Raji (cell line): ENCODE data around the gene MGA.

Source experiments
- POLR2A ChIP-seq: IDR thresholded peaks from 2 replicates; pipeline ENCODE4 v1.6.1; 2011; ENCODE audit warnings: low read depth, low read length, control low read depth; ENCODE audit not compliant: insufficient read depth

MGA gene

GRCh38 chr15:41732483-41732882 is 72.3 kb downstream of the MGA start:
- TF ChIP-seq POLR2A, result no peak

DNA sequence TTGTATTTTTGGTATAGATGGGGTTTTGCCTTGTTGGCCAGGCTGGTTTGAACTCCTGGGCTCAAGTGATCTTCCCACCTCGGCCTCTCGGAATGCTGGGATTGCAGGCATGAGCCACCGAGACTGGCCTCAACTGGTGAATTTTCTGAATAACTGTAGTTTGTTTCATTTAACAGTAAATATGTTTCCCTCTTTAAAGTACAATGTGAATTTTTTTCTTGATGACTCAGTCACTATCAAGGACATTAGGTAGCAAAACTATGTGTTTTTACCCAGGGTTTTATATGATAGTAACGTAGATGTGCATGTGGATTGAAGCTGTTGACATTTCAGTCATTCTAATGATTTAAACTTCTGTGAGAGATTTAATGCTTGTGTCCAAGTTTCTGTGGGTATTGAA is 73.9 kb downstream of the MGA start:
- no peak for TF ChIP-seq POLR2A

DNA sequence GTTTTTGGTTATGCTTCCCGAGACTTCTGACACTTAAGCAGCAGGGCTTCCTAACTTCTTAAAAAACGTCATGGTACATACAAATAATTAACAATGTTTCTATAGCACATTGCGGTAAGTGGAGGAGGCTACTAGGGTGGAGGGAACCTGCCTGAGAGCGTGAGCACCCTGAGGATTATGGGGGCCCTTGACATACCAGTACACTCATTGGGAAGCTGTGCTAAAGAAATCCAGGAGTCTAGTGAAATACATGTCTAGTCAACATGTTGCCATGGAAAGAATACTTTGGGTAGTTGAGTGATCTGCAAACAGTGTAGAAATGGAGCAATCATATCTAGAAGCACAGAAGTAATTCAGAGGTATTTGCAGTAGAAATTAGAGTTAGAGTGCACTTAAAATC is 74.8 kb downstream of the MGA start:
- TF ChIP-seq POLR2A, result no peak

DNA sequence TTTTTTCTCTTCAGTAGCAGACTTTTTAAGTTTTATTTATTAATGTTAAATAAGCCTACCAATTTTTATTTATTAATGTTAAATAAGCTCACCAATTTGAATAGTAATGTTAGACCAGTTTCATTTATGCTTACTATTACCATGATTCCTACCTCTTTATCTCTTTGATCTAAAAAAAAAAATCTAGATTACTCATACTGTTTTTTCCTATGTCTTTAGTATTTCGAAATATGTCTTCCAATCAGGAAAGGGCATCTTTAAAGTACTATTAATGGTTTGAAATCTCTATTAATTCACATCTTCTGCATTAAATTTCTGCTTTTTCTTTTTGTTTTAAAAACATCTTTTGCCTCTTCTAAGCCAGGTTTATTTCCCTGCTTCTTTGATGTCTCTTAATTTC is 86.6 kb downstream of the MGA start:
- no peak for TF ChIP-seq POLR2A

DNA sequence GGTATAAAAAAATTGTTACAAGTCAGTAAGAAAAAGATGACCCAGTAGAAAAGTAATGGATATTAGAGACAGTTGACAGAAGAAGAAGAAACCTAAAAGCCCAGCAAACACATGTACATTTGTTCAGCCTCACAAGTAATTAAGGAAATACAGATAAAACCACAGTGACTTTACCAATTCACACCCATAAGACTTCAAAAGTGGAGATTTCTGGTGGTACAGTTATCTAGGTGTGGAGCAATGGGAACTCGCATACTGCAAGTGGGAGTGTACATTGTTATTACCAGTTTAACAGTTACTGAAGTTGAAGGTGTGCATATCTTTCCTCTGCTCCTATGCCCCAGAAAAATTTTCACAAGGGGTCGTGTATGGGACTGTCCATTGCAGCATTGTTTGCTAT is 96.0 kb downstream of the MGA start:
- no peak for TF ChIP-seq POLR2A

GRCh38 chr15:41772720-41773331 is 112.6 kb downstream of the MGA start:
- TF ChIP-seq POLR2A, result no peak

DNA sequence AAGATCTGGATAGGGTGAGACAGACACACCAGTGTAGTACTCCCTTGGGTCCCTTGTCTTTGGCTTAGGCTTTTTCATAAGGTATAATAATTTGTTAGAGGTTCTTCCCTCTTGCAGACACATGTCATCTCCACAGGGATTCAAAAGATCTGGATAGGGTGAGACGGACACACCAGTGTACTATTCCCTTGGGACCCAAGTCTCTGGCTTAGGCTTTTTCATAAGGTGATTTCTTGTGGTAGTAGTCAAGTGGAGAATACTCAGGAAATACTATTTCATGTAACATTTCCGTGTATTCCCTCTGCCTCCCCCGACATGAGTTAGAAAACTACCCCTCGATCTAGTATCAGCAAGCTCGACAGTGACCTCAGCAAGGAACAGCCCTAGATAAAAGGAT is 113.1 kb downstream of the MGA start:
- no peak for TF ChIP-seq POLR2A

GRCh38 chr15:41773729-41774061 is 113.5 kb downstream of the MGA start:
- TF ChIP-seq POLR2A, result no peak

- peak; percentile 74 for TF ChIP-seq POLR2A
These were observed 114.1 kb downstream of the MGA start, which contains the start of gene MAPKBP1 for GRCh38 chr15:41774062-41774881. Gene MAPKBP1 (plus strand): TSS chr15:41774484. CDS start chr15:41775276, 792 bp downstream.

- TF ChIP-seq POLR2A, result no peak
These were observed 114.7 kb downstream of the MGA start for GRCh38 chr15:41774882-41775417.

- TF ChIP-seq POLR2A, result no peak
These were observed 115.4 kb downstream of the MGA start for GRCh38 chr15:41775651-41776050.

DNA sequence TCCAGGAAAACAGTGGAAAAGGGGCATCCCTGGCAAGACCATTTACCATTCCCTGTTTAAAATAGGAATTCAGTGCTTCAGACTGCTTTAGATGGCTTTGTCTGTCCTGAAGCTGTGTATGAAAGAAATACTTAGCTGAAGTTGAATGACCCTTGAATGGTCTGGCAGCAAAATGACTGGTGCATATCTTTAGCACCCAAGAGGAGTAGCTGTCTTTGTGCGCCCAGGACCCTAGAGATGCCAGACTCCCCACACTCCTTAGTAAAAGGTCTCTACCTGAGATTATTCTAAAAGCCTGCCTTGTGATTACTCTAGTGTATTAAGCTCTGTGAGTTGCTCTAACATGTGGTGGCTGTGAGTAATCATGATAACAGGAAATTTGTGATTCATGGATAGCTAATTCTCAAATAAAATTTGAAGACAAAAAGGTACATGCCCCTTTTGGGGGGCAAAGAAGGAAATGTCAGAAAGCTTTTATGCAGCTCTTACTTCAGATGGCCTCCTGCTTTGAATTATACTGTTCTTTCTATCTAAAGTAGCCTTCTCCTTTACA is 117.3 kb downstream of the MGA start:
- no peak for TF ChIP-seq POLR2A

- TF ChIP-seq POLR2A, result no peak
These were observed 118.3 kb downstream of the MGA start for GRCh38 chr15:41778521-41778920.

DNA sequence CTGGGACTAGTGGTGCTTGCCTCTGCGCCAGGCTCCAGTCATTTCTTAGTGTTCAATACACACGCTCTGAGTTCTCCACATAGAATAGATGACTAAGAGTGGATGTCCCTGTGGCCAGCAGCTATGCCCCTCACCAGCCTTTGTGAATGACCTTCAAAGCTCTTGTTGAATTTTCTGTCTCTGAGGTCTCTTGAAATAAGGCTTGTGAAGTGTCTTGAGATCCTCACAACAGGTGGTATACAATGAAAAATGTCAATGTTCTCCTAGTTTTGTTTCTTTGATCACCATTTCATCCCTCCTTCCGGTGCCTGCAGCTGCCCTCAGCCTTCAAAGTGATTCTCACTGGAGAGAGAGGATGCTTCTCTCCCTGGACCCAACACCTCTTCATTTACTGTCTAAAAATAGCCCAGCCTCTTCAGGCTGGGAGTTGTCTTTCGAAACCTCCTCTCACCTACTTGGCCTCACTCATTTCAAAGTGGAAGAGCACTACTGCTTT is 119.5 kb downstream of the MGA start:
- TF ChIP-seq POLR2A, result no peak

DNA sequence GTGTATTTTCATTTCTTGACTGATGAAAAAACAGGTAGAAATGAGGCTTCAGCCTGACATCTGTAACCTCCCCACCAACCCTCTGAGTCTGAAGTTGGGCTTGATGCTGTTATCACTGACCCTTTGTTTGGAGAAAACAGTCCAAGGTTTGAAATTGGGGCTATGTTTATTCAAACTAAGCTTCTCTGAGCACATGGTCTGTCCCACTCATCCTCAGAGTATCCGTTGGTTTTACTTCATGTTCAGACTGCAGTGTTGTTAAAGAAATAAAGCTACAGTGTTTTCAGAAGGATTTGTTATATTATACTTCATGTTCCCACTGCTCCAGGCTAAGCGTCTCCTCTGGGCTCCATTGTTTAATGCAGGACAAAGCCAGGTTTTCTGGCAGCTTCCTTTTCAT is 120.1 kb downstream of the MGA start:
- TF ChIP-seq POLR2A, result no peak

GRCh38 chr15:41780727-41781126 is 120.5 kb downstream of the MGA start:
- TF ChIP-seq POLR2A, result no peak
